Natural killer cell (primary cell): Measurements from ENCODE around the gene CACNA1C. TPM values are rescaled to one million over a fixed set of nuclear protein-coding genes. Genes with fewer than 3 reads are reported as not detected.

Source experiments
- ATAC-seq, 3 donors: fragments of 150-1000 bp in 2 of 3; fragments of 200-7000 bp in 1 of 3; cut with Tn5 transposase; 1 replicate in 1 of 3; 2 replicates in 2 of 3; pipeline ENCODE4 v1.10.0; 2021; ENCODE audit warnings: mild to moderate bottlenecking in 2 of 3, moderate library complexity in 2 of 3
- DNase-seq, 2 donors: peaks; one replicate each; pipeline versions ENCODE4 v3.0.0 to v3.0.0-alpha.2; 2013 to 2021; ENCODE audit warnings: mixed read lengths in 1 of 2
- H3K27ac ChIP-seq: one replicate; pipeline ENCODE4 v1.5.1; 2013; ENCODE audit warnings: mild to moderate bottlenecking, low read length
- H3K27me3 ChIP-seq: one replicate; pipeline ENCODE4 v1.6.1; 2013; ENCODE audit warnings: low read length; ENCODE audit not compliant: control insufficient read depth, insufficient read depth
- H3K36me3 ChIP-seq: one replicate; pipeline ENCODE4 v1.6.1; 2013; ENCODE audit warnings: low read length; ENCODE audit not compliant: control insufficient read depth, insufficient read depth
- H3K4me1 ChIP-seq: one replicate; pipeline ENCODE4 v1.6.1; 2013; ENCODE audit warnings: low read length; ENCODE audit not compliant: control insufficient read depth, insufficient read depth
- H3K4me3 ChIP-seq: one replicate; pipeline ENCODE4 v1.5.1; 2013; ENCODE audit warnings: low read length
- H3K9me3 ChIP-seq: one replicate; pipeline ENCODE4 v1.6.1; 2013; ENCODE audit warnings: low read length; ENCODE audit not compliant: control insufficient read depth, insufficient read depth
- H3K27ac Mint-ChIP-seq, 2 donors: one replicate each; pipeline ENCODE4 v1.8.0; 2022; ENCODE audit warnings: mild to moderate bottlenecking in 2 of 2, mixed read lengths in 2 of 2, moderate library complexity in 1 of 2
- H3K27me3 Mint-ChIP-seq, 2 donors: one replicate each; pipeline ENCODE4 v1.8.0; 2022; ENCODE audit warnings: low read depth in 2 of 2, mixed read lengths in 2 of 2
- H3K36me3 Mint-ChIP-seq: one replicate; pipeline ENCODE4 v1.8.0; 2022; ENCODE audit warnings: mixed read lengths
- H3K4me1 Mint-ChIP-seq, 2 donors: one replicate each; pipeline ENCODE4 v1.8.0; 2022; ENCODE audit warnings: mixed read lengths in 2 of 2
- H3K4me3 Mint-ChIP-seq: one replicate; pipeline ENCODE4 v1.8.0; 2022; ENCODE audit warnings: mild to moderate bottlenecking, moderate library complexity, mixed read lengths
- H3K9me3 Mint-ChIP-seq, 2 donors: one replicate each; pipeline ENCODE4 v1.8.0; 2022; ENCODE audit warnings: mixed read lengths in 2 of 2
- CTCF ChIP-seq: fragments of 200-600 bp; IDR thresholded peaks from one replicate; pipeline ENCODE4 v1.8.0; 2022; ENCODE audit warnings: antibody characterized with exemption
- WGBS: methylation state at CpG from one replicate; pipeline ENCODE4 v1.1.7; 2013; ENCODE audit warnings: missing lambda C conversion rate; ENCODE audit not compliant: insufficient coverage; 5-methylcytosine and 5-hydroxymethylcytosine counted together
- intact Hi-C: fragments of 100-400 bp; cut with micrococcal nuclease; formaldehyde crosslinking; loops from one replicate; pipeline ENCODE4 v1.14.2; 2022
- total RNA-seq, 4 donors: library from RNA; stranded (reverse); fragments of 120-200 nt in 1 of 4; gene quantifications; one replicate each; pipeline versions ENCODE4 v1.2.3 to v1.2.4, GENCODE V29; 2013 to 2022

CACNA1C gene
- total RNA-seq, 3 donors from 2014 or later (not counting 1 experiment from before 2014, with no cell fraction given), result 0.07 to 0.35 (median 0.08) TPM

GRCh38 chr12:2337031-2338010 lies 284.5 kb downstream of the CACNA1C start:
- H3K27ac Mint-ChIP-seq, result no peak overlapping the region
- intact Hi-C loops, result no loop called here

GRCh38 chr12:2338381-2338780 lies 285.6 kb downstream of the CACNA1C start:
- no peaks in the 10 kb centered on the region for H3K4me1 Mint-ChIP-seq
- H3K36me3 Mint-ChIP-seq, result no peaks in the 10 kb centered on the region
- Histone ChIP-seq H3K4me1 (peaks cover 12% of the 10 kb centered on the region), H3K27ac (no peak overlapping the region), H3K4me3 (no peak overlapping the region), H3K27me3 (no peaks in the 10 kb centered on the region), H3K36me3 (no peaks in the 10 kb centered on the region), H3K9me3 (no peaks in the 10 kb centered on the region)
- H3K9me3 Mint-ChIP-seq, result no peaks in the 10 kb centered on the region
- DNase-seq, result no peak
- peaks cover 9 to 29% of the 10 kb centered on the region in 2 donors for H3K27me3 Mint-ChIP-seq
- ATAC-seq, result no peak
- intact Hi-C loops, result no loop called here
- no peak overlapping the region for H3K27ac Mint-ChIP-seq
- H3K4me3 Mint-ChIP-seq, result no peak overlapping the region
- TF ChIP-seq CTCF, result no peak
- WGBS, result 95% methylated on average over 5 of the region's 5 CpGs

More at GRCh38 chr12:2337031-2338010, 284.5 kb downstream of the CACNA1C start:
- peaks cover 9 to 31% of the 10 kb centered on the region in 2 donors for H3K27me3 Mint-ChIP-seq
- H3K36me3 ChIP-seq, result no peaks in the 10 kb centered on the region
- no peak overlapping the region for H3K4me3 Mint-ChIP-seq
- no peak for ATAC-seq
- no peaks in the 10 kb centered on the region for H3K27me3 ChIP-seq
- H3K4me1 Mint-ChIP-seq, result no peaks in the 10 kb centered on the region
- H3K4me3 ChIP-seq, result no peak overlapping the region
- H3K9me3 Mint-ChIP-seq, result no peaks in the 10 kb centered on the region
- H3K4me1 ChIP-seq, result peaks cover 12% of the 10 kb centered on the region
- no peak for DNase-seq
- H3K9me3 ChIP-seq, result no peaks in the 10 kb centered on the region
- no peak overlapping the region for H3K27ac ChIP-seq
- TF ChIP-seq CTCF, result no peak
- no peaks in the 10 kb centered on the region for H3K36me3 Mint-ChIP-seq
- 86% methylated on average over 11 of the region's 11 CpGs for WGBS

- no peak overlapping the region for H3K27ac Mint-ChIP-seq
- DNase-seq (no peak), ATAC-seq (no peak)
- Histone ChIP-seq H3K36me3 (no peaks in the 10 kb centered on the region), H3K9me3 (no peaks in the 10 kb centered on the region), H3K4me3 (no peak overlapping the region), H3K27me3 (no peaks in the 10 kb centered on the region), H3K27ac (no peak overlapping the region), H3K4me1 (peaks cover 12% of the 10 kb centered on the region)
- no peaks in the 10 kb centered on the region for H3K4me1 Mint-ChIP-seq
- no peak overlapping the region for H3K4me3 Mint-ChIP-seq
- TF ChIP-seq CTCF, result no peak
- H3K36me3 Mint-ChIP-seq, result no peaks in the 10 kb centered on the region
- H3K27me3 Mint-ChIP-seq, result peaks cover 9 to 23% of the 10 kb centered on the region in 2 donors
- intact Hi-C loops, result no loop called here
- 86% methylated on average over 4 of the region's 5 CpGs for WGBS
- H3K9me3 Mint-ChIP-seq, result no peaks in the 10 kb centered on the region
These were observed 286.2 kb downstream of the CACNA1C start for GRCh38 chr12:2338991-2339431.
